K562 (cell line): ENCODE results near the gene ECE2. TPM values are rescaled to one million over a fixed set of nuclear protein-coding genes. Genes with fewer than 3 reads are reported as not detected.

Experiments used
- ATAC-seq: fragments of 200-7000 bp; cut with Tn5 transposase; 3 replicates; pipeline ENCODE4 v1.9.1; 2020; ENCODE audit warnings: moderate library complexity
- BruUV-seq: library from RNA; stranded (reverse); fragments of 400-500 nt; replicated peaks from 2 replicates; lab custom pipeline; 2021; lab: Mats Ljungman, UMichigan
- CTCF ChIA-PET: fragments of 300-600 bp; formaldehyde crosslinking; extraction: SDS; loops from one replicate; lab custom pipeline; 2021; ENCODE audit warnings: low intra/inter-chr PET ratio; lab: Yijun Ruan, JAX
- POLR2A ChIA-PET: fragments of 300-600, 350-650 bp; sonication (Branson Sonifier 250); formaldehyde crosslinking; extraction: SDS; loops from one replicate; lab custom pipeline; 2021; ENCODE audit warnings: antibody characterized with exemption, inconsistent platforms; lab: Yijun Ruan, JAX
- DNase-seq, 4 experiments: peaks; one replicate each; pipeline versions ENCODE4 v3.0.0 to v3.0.0-alpha.2; 2011 to 2018; ENCODE audit warnings: low spot score in 3 of 4, mixed read lengths in 3 of 4; ENCODE audit errors: extremely low read depth in 1 of 4
- FAIRE-seq: peaks from 2 replicates; lab custom pipeline; 2011; peaks lifted over from hg19 to GRCh38; lab: Jason Lieb, UNC
- H2AFZ ChIP-seq: 2 replicates; pipeline ENCODE4 v1.6.0; 2011; ENCODE audit warnings: low read depth, low read length, control low read depth, inconsistent platforms
- H3K27ac ChIP-seq: fragments of 200-600 bp; 3 replicates; pipeline ENCODE4 v1.8.0; 2011; ENCODE audit warnings: low read depth, mild to moderate bottlenecking, control low read depth, inconsistent platforms, low read length, moderate library complexity, mixed read lengths; ENCODE audit errors: extremely low read depth
- H3K27me3 ChIP-seq, 2 experiments: fragments of 300-600 bp in 1 of 2; 2 replicates in 1 of 2; 3 replicates in 1 of 2; pipeline versions ENCODE4 v1.6.0 to v1.8.0; 2011; ENCODE audit warnings: inconsistent platforms in 2 of 2, low read length in 2 of 2, mild to moderate bottlenecking in 1 of 2, mixed read lengths in 1 of 2, moderate library complexity in 1 of 2; ENCODE audit not compliant: control insufficient read depth in 2 of 2, insufficient read depth in 2 of 2
- H3K36me3 ChIP-seq: fragments of 300-600 bp; 3 replicates; pipeline ENCODE4 v1.8.0; 2011; ENCODE audit warnings: mild to moderate bottlenecking, low read length, inconsistent platforms; ENCODE audit not compliant: control insufficient read depth, insufficient read depth
- H3K4me1 ChIP-seq, 2 experiments: fragments of 200-600 bp in 1 of 2; replicated peaks in 1 of 2; 2 replicates in 1 of 2; 3 replicates in 1 of 2; pipeline versions ENCODE4 v1.5.1 to v1.8.0; 2011; ENCODE audit warnings: inconsistent platforms in 2 of 2, low read length in 2 of 2, mild to moderate bottlenecking in 1 of 2, mixed read lengths in 1 of 2, moderate library complexity in 1 of 2; ENCODE audit not compliant: control insufficient read depth in 2 of 2, insufficient read depth in 2 of 2
- H3K4me2 ChIP-seq: 2 replicates; pipeline ENCODE4 v1.6.1; 2011; ENCODE audit warnings: low read length, control low read depth, inconsistent platforms, mixed read lengths; ENCODE audit not compliant: insufficient read depth
- H3K4me3 ChIP-seq: fragments of 200-600 bp; sonication (generic), shearing (Covaris generic); 2 replicates; pipeline ENCODE4 v1.5.1; 2016; ENCODE audit warnings: control low read depth, inconsistent platforms
- H3K79me2 ChIP-seq: fragments of 200-600 bp; 3 replicates; pipeline ENCODE4 v1.8.0; 2011; ENCODE audit warnings: low read length, inconsistent platforms; ENCODE audit not compliant: control insufficient read depth, insufficient read depth
- H3K9ac ChIP-seq, 2 experiments: 2 replicates each; pipeline versions ENCODE4 v1.6.0 to v1.6.1; 2011; ENCODE audit warnings: low read depth in 2 of 2, low read length in 2 of 2, control low read depth in 1 of 2, inconsistent platforms in 1 of 2, mild to moderate bottlenecking in 1 of 2, mixed read lengths in 1 of 2; ENCODE audit not compliant: insufficient read depth in 1 of 2
- H3K9me1 ChIP-seq: one replicate; pipeline ENCODE4 v1.6.0; 2011; ENCODE audit warnings: inconsistent platforms, mild to moderate bottlenecking, low read length, moderate library complexity; ENCODE audit not compliant: control insufficient read depth, insufficient read depth
- H3K9me3 ChIP-seq: replicated peaks from 2 replicates; pipeline ENCODE4 v1.5.1; 2011; ENCODE audit warnings: low read depth, low read length, inconsistent platforms; ENCODE audit not compliant: control insufficient read depth, insufficient read depth
- H4K20me1 ChIP-seq: replicated peaks from 2 replicates; pipeline ENCODE4 v1.6.1; 2011; ENCODE audit warnings: low read length, inconsistent platforms, mixed read lengths; ENCODE audit not compliant: control insufficient read depth, insufficient read depth
- EWSR1 ChIP-seq: fragments of 450-650 bp; IDR thresholded peaks from 2 replicates; pipeline ENCODE4 v1.6.1; 2018; ENCODE audit warnings: borderline replicate concordance, mild to moderate bottlenecking, low read depth, moderate library complexity; ENCODE audit not compliant: partially characterized antibody
- FOXP1 ChIP-seq: sonication (generic); formaldehyde crosslinking; IDR thresholded peaks from 2 replicates; pipeline ENCODE4 v1.8.0; 2022; ENCODE audit warnings: mild to moderate bottlenecking, missing genetic modification reagents
- HDAC6 ChIP-seq: IDR thresholded peaks from 2 replicates; pipeline ENCODE4 v1.6.1; 2012; ENCODE audit warnings: low read depth, mild to moderate bottlenecking, control low read depth, inconsistent platforms, low read length, moderate library complexity
- TSHZ1 ChIP-seq: fragments of 250-450 bp; sonication (Bioruptor Pico); IDR thresholded peaks from 2 replicates; pipeline ENCODE4 v1.4.0; 2020; ENCODE audit warnings: mild to moderate bottlenecking, moderate library complexity
- ZBTB7A ChIP-seq: IDR thresholded peaks from 2 replicates; pipeline ENCODE4 v1.6.1; 2011; ENCODE audit warnings: low read depth, mild to moderate bottlenecking, low read length, moderate library complexity, borderline replicate concordance; ENCODE audit not compliant: control insufficient read depth
- ZNF133 ChIP-seq: fragments of 250-450 bp; sonication (Bioruptor Pico); IDR thresholded peaks from 2 replicates; pipeline ENCODE4 v1.4.0; 2020; ENCODE audit warnings: mild to moderate bottlenecking
- WGBS: fragments of 100-300 bp; shearing (Covaris generic); methylation state at CpG from one replicate; pipeline ENCODE4 v1.1.6; 2016; ENCODE audit warnings: low coverage, mixed read lengths; ENCODE audit not compliant: insufficient coverage; ENCODE audit errors: missing lambda C conversion rate; 5-methylcytosine and 5-hydroxymethylcytosine counted together
- in situ Hi-C: fragments of 300-500 bp; cut with MboI; formaldehyde crosslinking; loops from 4 replicates; pipeline ENCODE4 v1.15.0; 2018; ENCODE audit warnings: inconsistent platforms, mixed read lengths
- intact Hi-C: fragments of 100-400 bp; cut with micrococcal nuclease; formaldehyde crosslinking; loops from 2 replicates; pipeline ENCODE4 v1.14.2; 2022
- polyA plus RNA-seq, 8 experiments: library from polyadenylated mRNA; depleted of rRNA in 4 of 8; stranded (reverse) in 5 of 8; unstranded in 3 of 8; fragments of >200 nt; fragmentation: Nextera tagmentation in 2 of 8; fragmentation: Illumina TruSeq in 1 of 8; extraction: Ambion mirVana in 2 of 8; extraction: Trizol in 1 of 8; gene quantifications; 2 replicates each; pipeline versions ENCODE4 v1.2.1 to v1.2.3, GENCODE V29; 2011 to 2014; ENCODE audit warnings: inconsistent platforms in 1 of 8, missing spikeins in 1 of 8
- total RNA-seq, 7 experiments: library from RNA; depleted of rRNA in 6 of 7; stranded (reverse); fragments of >200 nt in 6 of 7; fragmentation: Illumina TruSeq in 2 of 7; extraction: Trizol in 2 of 7; gene quantifications; 2 replicates each; pipeline versions ENCODE4 v1.2.1 to v1.2.3, GENCODE V29; 2011 to 2021; ENCODE audit warnings: low replicate concordance in 1 of 7
- TF ChIP-seq, protein P1 (sequence below): fragments of 200-800 bp; sonication (Bioruptor generic); IDR thresholded peaks from 2 replicates; pipeline ENCODE4 v1.6.1; 2017; ENCODE audit warnings: missing genetic modification characterization, missing compliant biosample characterization

Gene ECE2
- total and polyA plus RNA-seq, 9 of the 15 experiments (the other 6 are each of a cell fraction or from before 2014, with no cell fraction given), result not detected

GRCh38 chr3:184228376-184229137 lies 47.3 kb upstream of the ECE2 start:
- Histone ChIP-seq H3K9me1 (no peaks in the 10 kb centered on the region), H3K9me3 (no peaks in the 10 kb centered on the region), H3K27ac (no peak overlapping the region), H3K79me2 (no peaks in the 10 kb centered on the region), H3K4me2 (no peak overlapping the region), H3K4me3 (no peak overlapping the region)
- no peak for DNase-seq
- CTCF ChIA-PET, result no interaction called here
- no TSS peak for BruUV-seq
- 4% methylated on average over 12 of the region's 12 CpGs for WGBS
- no peak for TF ChIP-seq EWSR1
- TF ChIP-seq, all 486 proteins: peak for 0
- FAIRE-seq, result no peak
- Histone ChIP-seq H3K4me1 (peaks cover 0 to 26% of the 10 kb centered on the region in 2 experiments; a peak in 3 of 5 replicates), H2AFZ (no peak overlapping the region), H4K20me1 (peaks cover 15% of the 10 kb centered on the region), H3K9ac (no peak overlapping the region), H3K36me3 (no peaks in the 10 kb centered on the region), H3K27me3 (peaks cover 47 to 67% of the 10 kb centered on the region in 2 experiments)
- no peak for ATAC-seq
- in situ Hi-C loops, result no loop called here
- intact Hi-C loops, result no loop called here
- POLR2A ChIA-PET, result interaction anchor here (0.6 to 2.9 kb wide), 11 partner anchors 9 to 1583 kb away, joined by 3 to 11 read pairs (median 3); partner anchors contain the start of gene EEF1AKMT4

- H3K36me3 ChIP-seq, result no peaks in the 10 kb centered on the region
- H3K9ac ChIP-seq, result peak within 1 kb of the TSS in 1 of 2 experiments; percentile 81; a peak in 2 of 4 replicates
- peaks cover 47 to 68% of the 10 kb centered on the region in 2 experiments for H3K27me3 ChIP-seq
- intact Hi-C loops (no loop called here), in situ Hi-C loops (no loop called here)
- ATAC-seq, result peak; percentile 92
- FAIRE-seq, result no peak
- peaks cover 0 to 32% of the 10 kb centered on the region in 2 experiments; a peak in 3 of 5 replicates for H3K4me1 ChIP-seq
- DNase-seq, result peak; percentile 66 to 96 (median 92)
- H4K20me1 ChIP-seq, result peaks cover 15% of the 10 kb centered on the region
- no peaks in the 10 kb centered on the region for H3K79me2 ChIP-seq
- no peak within 1 kb of the TSS for H3K4me3 ChIP-seq
- H3K27ac ChIP-seq, result no peak within 1 kb of the TSS
- ChIA-PET POLR2A (interaction anchor here (0.7 to 1.7 kb wide), 2 partner anchors 11 to 120 kb away, joined by 3 to 6 read pairs; no protein-coding TSS in a partner anchor), CTCF (no interaction called here)
- WGBS, result 0% methylated on average over 11 of the region's 66 CpGs
- no peaks in the 10 kb centered on the region for H3K9me1 ChIP-seq
- BruUV-seq, result no TSS peak
- H3K9me3 ChIP-seq, result no peaks in the 10 kb centered on the region
- peak within 1 kb of the TSS; percentile 33; the same call in 1 of the 2 replicates for H3K4me2 ChIP-seq
- peak within 1 kb of the TSS; percentile 38 for H2AFZ ChIP-seq
- no peak for TF ChIP-seq HDAC6
- no peak for TF ChIP-seq FOXP1 (CRISPR knock-in tag)
- TF ChIP-seq ZBTB7A, result peak; percentile 82; the same call in 1 of the 2 replicates
- no peak for TF ChIP-seq TSHZ1
- TF ChIP-seq, protein P1, sequence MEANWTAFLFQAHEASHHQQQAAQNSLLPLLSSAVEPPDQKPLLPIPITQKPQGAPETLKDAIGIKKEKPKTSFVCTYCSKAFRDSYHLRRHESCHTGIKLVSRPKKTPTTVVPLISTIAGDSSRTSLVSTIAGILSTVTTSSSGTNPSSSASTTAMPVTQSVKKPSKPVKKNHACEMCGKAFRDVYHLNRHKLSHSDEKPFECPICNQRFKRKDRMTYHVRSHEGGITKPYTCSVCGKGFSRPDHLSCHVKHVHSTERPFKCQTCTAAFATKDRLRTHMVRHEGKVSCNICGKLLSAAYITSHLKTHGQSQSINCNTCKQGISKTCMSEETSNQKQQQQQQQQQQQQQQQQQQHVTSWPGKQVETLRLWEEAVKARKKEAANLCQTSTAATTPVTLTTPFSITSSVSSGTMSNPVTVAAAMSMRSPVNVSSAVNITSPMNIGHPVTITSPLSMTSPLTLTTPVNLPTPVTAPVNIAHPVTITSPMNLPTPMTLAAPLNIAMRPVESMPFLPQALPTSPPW (CRISPR knock-in tag), result peak; percentile 42
- no peak for TF ChIP-seq ZNF133 (CRISPR knock-in tag)
Measured at GRCh38 chr3:184229394-184230080, 46.3 kb upstream of the ECE2 start, which contains the start of gene VWA5B2. VWA5B2 (plus strand) TSS chr3:184229585; CDS start chr3:184230529, 944 bp downstream.
